HG03066 (cell line): ENCODE results near the gene DRAM1.

ENCODE experiments used
- ATAC-seq: cut with Tn5 transposase; IDR thresholded peaks from one replicate; pipeline ENCODE4 v1.9.1; 2021; ENCODE audit warnings: low read depth; ENCODE audit not compliant: unreplicated experiment

Gene DRAM1

GRCh38 chr12:101935890-101936746 lies 58.7 kb downstream of the DRAM1 start:
- peak; percentile 68 for ATAC-seq

- no peak for ATAC-seq
Observed at GRCh38 chr12:101939306-101939705, 61.9 kb downstream of the DRAM1 start.

GRCh38 chr12:101939856-101940265 lies 62.5 kb downstream of the DRAM1 start:
- no peak for ATAC-seq

- ATAC-seq = no peak
Observed at GRCh38 chr12:101940400-101940950, 63.1 kb downstream of the DRAM1 start.

- peak; percentile 93 for ATAC-seq
Observed at GRCh38 chr12:101941306-101942249, 64.2 kb downstream of the DRAM1 start.

GRCh38 chr12:101942250-101942605 lies 64.8 kb downstream of the DRAM1 start:
- ATAC-seq = no peak

GRCh38 chr12:101945369-101946232 lies 68.2 kb downstream of the DRAM1 start:
- ATAC-seq = no peak

GRCh38 chr12:101946233-101946611 lies 68.8 kb downstream of the DRAM1 start:
- ATAC-seq = no peak

GRCh38 chr12:101947316-101947715 lies 69.9 kb downstream of the DRAM1 start:
- ATAC-seq = no peak

GRCh38 chr12:101948365-101948764 lies 71.0 kb downstream of the DRAM1 start:
- no peak for ATAC-seq

GRCh38 chr12:101951002-101951670 lies 73.8 kb downstream of the DRAM1 start:
- ATAC-seq = no peak

- no peak for ATAC-seq
Observed at GRCh38 chr12:101954113-101954512, 76.7 kb downstream of the DRAM1 start.

GRCh38 chr12:101954676-101955075 lies 77.3 kb downstream of the DRAM1 start:
- no peak for ATAC-seq

GRCh38 chr12:101957252-101957959 lies 80.0 kb downstream of the DRAM1 start:
- ATAC-seq = no peak

- no peak for ATAC-seq
Observed at GRCh38 chr12:101959607-101960006, 82.2 kb downstream of the DRAM1 start.

GRCh38 chr12:101962486-101962885 lies 85.1 kb downstream of the DRAM1 start:
- no peak for ATAC-seq

GRCh38 chr12:101963697-101964096 lies 86.3 kb downstream of the DRAM1 start:
- ATAC-seq = no peak

GRCh38 chr12:101966496-101966895 lies 89.1 kb downstream of the DRAM1 start:
- ATAC-seq = no peak

GRCh38 chr12:101967506-101967905 lies 90.1 kb downstream of the DRAM1 start:
- no peak for ATAC-seq
